Putamen (tissue), 1 donor: ENCODE results near the gene GABBR2.

Experiments used
- DNase-seq: peaks from one replicate; pipeline ENCODE4 v3.0.0-alpha.2; 2016; ENCODE audit warnings: low spot score

GABBR2 gene

DNA sequence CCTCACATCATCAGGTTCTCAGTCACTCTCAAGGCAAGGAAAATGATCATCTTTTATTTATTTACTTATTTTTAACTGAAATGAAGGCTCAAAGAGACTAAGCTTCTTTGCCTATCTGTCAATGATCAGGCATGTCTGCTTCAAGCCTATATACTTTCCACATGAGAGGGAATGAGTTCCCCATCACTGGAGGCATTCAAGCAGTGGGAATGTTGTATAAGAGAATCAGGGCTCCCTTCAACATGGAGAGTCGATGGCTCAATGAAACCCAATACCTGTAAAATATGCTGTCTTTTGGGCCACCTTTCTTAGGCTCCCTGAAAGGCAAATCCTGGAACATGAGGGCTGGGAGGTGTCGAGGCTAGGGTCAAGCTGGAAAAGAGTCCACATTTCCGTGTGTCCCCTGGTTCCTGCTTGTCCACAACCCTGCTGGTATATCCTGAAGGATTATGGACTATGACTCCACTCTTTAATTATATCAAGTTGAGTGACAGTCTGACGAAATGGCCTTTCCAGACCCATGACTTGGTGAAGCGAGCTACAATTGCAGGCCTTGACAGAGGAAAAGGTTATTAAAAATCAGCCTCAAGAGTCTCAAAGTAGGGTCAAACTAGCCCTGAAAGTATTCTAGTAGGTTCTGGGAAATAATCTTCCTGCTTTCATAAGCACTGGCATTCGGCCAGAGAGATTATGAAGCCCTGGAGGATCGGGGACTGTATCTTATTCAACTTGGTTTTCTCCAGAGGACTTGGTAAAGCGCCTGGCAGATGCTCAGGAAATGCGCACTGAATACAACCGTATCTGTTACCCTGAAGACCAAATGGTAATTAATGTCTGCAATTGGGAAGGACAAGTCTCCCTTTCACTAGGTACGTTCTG lies 307.4 kb downstream of the GABBR2 start:
- DNase-seq = no peak

- DNase-seq = no peak
Measured at GRCh38 chr9:98399950-98400683, 308.6 kb downstream of the GABBR2 start.

DNA sequence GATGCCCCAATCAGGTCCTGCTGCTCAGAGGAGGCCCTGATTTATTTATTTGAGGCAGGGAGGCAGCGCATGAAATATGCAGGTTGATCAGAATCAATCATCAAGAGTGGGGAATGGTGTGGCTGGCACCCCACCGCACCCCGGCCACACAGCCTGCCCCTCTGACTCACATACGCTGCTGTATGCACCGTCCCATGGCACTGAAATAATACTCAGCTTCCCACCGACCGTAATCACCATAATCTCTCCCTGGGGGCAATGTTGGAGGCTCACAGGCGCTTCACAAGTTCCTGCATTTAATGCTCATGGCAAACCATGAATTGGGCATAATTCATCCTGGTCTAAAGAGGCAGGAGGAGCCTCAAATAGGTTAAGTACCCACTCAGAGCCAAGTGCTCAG lies 312.1 kb downstream of the GABBR2 start:
- no peak for DNase-seq

- DNase-seq = no peak
Measured at GRCh38 chr9:98396236-98396635, 312.5 kb downstream of the GABBR2 start.

DNA sequence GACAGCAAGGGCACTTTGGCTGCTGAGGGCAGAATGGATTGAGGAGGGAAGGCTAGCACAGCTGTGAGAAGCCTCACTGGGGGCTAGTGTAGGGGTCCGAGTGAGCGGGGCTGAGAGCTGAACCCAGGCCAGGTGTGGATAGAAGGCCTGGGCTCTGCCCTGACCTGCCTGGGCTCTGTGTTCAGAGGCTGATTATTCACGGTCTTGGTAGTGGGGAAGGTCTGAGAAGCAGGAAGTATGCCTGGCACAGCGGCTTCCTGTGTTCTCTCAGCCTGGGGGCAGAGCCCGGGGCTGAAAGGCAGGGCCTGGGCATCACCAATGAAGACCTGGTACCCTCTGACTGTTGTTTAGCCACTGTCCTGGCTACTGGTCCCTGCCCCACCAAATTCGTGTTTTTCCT lies 316.9 kb downstream of the GABBR2 start:
- DNase-seq = no peak

GRCh38 chr9:98391406-98391805 lies 317.3 kb downstream of the GABBR2 start:
- DNase-seq = no peak

- no peak for DNase-seq
Measured at GRCh38 chr9:98385751-98386150, 323.0 kb downstream of the GABBR2 start.

DNA sequence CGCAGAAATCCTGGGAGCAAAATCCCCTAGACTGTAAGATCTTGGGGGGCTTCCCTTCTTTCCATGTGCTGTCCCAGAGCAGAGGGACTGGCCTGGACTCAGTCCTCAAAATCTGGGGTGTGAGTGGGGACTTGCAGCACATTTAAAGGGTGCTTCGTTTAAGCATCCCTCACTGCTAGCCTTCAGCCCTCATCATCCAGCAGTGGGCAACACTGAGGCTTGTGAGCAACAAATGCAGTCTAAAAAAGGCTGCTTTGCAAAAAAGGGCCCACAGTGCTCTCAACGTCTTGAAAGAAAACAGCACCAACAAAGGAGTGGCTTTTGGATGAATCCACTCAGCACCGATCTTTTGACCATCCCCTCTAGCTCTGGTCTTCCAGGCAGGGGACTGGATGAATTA lies 325.0 kb downstream of the GABBR2 start:
- no peak for DNase-seq

DNA sequence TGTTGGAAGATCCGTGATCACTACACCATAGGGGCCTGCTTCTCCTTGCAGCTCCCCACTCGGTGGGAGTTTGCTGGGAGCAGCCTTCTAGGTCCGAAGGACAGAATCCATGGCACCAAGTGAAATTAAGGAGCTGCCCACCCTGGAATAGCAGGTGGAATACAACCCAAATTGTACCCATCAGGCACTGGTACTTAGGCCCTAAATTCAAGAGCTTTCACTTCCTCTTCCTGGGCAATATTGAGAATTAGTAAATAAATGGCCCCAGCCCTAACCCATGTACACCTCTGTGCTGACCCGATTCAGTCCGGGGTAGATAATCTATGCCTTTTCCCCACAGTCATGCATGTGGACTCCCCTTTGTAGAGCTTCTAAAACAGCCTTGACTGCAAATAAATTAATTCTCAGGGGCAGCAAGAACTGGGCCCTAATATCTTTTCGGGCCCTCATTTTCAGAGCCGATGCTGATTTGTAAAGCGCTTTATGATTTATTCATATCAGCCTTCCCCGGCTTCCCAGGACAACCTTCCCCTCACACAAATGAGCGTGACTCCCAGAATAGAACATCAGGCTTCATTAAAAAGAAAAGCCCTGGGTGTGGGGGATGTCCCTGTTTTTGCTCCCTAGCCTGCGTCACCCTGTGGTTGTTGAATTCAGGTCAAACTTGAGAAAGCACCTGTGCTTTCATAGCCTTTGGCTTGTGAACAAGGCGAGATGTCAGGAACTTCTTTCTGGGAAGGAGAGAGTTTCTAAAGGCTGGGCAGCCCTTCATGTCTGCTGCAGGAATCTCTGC lies 327.2 kb downstream of the GABBR2 start:
- DNase-seq = no peak

DNA sequence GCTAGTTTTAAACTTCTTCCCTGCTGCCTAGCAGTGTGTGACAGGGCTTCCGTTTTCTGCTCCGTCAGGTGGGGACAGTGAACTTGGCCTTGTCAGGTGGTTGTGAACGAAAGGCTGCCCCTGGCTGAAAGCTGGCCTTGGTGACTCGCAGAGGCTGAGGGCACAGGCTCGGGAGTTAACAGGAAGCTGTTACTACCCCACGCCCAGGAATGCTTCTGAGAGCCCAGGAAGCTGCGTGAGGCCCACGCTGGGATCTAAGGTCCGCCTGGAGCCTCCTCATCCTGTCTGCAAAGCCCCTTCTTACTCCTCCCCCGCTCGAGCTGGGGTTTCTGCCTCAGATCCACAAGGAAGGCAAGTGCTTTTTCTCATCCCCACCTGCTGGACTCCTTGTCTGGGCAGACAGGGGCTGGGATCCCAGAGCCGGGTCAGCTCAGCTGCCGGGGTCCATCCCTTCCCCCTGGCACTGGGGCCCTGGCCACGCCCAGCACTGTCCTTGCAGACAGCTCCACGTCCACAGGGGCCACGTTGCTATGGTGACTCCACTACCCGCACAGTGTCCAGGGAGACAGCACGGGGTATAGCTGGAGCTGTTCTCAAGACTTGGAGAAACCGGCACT lies 328.6 kb downstream of the GABBR2 start:
- DNase-seq = no peak

DNA sequence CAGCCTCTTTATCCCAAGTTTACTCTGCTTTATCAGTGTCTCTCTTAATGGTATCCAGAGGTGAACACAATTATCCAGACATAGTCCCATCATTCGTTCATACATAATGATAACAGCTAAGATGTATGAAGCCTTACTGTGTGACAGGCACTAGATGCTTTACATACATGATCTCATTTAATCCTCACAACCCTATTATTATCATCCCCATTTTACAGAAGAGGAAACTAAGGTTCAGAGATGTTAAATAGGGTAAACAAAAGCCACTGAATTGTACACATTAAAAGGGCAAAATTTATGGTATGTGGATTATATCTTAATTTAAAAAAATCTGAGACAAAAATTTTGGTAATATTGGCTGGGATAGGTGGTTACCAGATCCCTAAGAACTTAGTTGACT lies 329.2 kb downstream of the GABBR2 start:
- DNase-seq = no peak

- DNase-seq = no peak
Measured at GRCh38 chr9:98378794-98379193, 329.9 kb downstream of the GABBR2 start.

DNA sequence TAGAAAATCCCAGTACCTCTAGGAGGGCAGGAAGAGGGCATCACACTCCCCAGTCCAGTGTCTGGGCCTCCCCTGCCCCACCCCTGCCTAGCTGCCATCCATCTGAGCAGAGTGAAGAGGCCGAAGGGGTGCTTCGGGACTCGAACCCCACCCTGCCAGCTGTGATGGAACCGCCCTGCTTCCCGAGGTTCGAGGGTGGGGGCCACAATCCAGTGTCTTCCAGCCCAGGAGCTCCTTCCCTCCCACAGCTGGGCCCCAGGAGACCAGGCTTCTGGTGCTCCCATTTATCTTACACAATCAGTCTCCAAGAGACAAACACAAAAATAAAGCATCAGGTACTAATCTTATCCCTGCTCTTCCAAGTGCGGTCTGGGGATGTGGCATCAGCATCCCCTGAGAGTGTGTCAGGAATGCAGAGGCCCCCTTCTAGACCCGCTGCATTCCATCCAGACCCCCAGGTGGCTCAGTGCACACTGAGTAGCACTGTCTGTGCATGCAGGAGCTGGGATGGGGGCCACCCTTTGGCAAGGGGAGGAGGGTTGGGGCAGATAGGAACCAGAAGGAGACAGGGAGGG lies 330.4 kb downstream of the GABBR2 start:
- no peak for DNase-seq

GRCh38 chr9:98375138-98375726 lies 333.5 kb downstream of the GABBR2 start:
- no peak for DNase-seq

DNA sequence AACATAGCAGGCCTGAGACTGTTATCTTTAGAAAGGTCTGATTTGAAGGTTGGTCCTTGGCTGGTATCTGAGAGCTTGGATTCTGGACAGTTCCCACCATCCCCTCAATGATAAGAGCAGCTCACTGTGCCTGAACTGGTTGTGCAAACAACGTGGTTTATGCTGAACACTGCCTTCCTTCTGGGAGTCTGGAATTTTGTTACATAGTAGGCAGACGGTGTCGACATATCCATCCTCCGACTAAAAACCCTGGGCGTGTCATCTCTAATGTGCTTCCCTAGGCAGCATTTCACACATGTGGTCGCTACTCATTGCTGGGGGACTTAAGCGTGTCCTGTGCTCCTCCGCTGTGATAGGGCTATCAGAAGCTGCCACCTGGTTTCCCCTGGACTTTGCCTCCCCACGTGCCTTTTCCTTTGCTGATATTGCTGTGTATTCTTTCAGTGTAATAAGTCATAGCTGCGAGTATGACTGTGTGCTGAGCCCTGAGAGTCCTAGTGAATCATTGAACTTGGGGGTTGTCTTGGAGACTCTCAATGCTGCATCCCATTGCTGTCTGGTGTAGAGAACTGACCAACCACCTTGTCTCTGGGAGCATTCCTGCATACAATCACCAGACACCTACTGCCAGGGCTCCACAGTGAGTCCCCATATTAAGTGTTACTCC lies 334.2 kb downstream of the GABBR2 start:
- DNase-seq = no peak

DNA sequence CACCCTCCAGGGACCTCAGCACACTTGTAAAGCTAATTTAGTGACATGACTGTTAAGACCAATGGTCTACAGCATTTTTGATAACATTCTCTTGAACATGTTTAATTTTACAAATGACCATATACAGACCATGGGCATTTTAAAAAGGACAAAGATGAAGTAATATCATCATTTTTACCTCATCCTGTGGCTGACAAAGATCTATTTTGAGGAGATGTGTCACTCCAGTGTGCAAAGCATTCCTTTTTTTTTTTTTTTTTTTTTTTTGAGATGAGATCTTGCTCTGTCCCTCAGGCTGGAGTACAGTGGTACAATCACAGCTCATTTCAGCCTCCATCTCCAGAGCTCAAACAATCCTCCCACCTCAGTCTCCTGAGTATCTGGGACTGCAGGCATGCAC lies 335.1 kb downstream of the GABBR2 start:
- DNase-seq = no peak

DNA sequence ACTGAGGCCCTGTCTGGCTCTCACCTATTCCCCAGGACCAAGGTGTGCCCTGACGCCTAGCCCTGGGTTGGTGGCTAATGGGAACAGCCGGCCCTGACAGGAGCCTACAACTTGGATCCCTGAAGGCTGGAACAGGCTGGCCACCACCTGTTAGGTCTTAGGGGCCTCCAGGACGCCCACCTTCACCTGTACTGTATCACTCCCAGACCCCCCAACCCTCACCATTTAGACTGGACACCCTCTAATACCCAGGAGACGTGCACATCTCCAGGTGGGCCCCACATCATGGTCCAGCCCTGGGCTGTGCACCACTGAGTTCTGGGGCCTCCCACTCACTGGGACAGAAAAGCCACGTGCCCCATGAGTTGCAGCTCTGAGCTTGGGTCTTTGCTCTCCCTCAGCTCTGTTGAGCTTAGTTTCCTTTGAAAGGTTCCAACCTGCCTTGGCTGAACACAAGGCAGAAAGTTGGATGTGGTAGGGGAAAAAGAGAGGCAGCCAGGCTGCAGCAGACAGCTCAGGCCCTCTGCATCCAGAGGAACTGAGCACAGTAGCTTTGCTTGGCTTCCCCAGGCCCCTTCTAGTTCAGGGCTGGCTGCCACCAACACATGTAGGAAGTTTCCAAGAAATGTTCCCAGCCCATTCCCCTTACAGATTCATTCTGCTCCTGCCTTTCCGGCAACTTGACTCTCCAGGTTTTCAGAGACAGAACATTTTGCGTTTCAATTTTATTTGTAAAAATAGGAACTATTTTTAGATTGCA lies 336.5 kb downstream of the GABBR2 start:
- DNase-seq = peak; percentile 27

DNA sequence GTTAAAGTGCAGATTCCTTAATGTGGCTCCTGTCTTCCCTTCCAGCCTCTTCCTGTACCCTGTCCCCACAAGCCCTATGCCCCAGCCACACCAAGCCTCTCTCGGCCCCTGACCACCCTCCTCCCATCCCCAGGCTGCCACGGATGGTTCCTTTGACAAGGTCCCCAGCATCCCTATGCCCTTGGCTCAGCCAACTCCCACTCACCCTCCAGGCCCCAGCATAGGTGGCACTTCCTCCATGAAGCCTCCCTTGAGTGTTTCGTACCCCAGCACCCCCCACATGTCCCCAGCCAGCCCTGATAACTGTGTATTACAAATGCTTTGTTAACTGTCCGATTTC lies 337.8 kb downstream of the GABBR2 start:
- no peak for DNase-seq

DNA sequence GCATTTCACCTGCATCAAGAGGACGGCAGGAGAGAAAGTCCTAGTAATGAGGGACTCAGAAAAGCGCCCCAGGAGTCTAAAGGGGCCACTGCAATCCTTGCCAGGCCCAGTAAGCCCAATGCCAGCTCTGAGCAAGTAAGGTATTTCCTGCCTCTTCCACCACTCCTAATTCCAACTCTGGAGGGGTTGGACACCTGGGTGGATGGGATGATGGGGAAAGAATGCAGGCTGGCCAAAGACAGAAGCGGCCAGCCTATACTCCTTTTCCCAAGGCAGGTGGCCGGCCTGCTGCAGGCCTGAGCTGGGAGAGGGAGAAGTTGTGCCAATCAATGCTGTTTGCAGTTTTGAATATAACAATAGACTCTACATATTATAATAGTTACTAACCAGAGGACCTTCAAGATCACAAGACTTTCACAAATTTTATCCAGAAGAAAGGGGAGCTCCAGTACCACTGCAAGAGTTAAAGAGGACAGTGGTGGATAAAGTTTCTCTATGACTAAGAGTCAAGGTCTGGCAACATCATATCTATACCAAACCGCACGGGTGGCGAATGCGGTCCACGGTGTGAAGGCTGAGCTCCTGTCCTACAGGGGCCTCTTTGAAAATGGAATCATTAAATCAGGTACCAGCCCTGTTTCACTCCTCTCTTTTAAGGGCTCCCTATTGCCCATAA lies 338.3 kb downstream of the GABBR2 start:
- no peak for DNase-seq

- DNase-seq = no peak
Measured at GRCh38 chr9:98369896-98370295, 338.8 kb downstream of the GABBR2 start.
